Colon (tissue), 2 donors: ENCODE measurements around the gene KRTAP5-1.

Source experiments
- FAIRE-seq: peaks from 2 replicates; lab custom pipeline; 2012; peaks lifted over from hg19 to GRCh38; lab: Jason Lieb, UNC
- donor health status: control.
- donor health status: control.

Gene KRTAP5-1

GRCh38 chr11:1542267-1542666 lies 42.8 kb downstream of the KRTAP5-1 start:
- FAIRE-seq = no peak

DNA sequence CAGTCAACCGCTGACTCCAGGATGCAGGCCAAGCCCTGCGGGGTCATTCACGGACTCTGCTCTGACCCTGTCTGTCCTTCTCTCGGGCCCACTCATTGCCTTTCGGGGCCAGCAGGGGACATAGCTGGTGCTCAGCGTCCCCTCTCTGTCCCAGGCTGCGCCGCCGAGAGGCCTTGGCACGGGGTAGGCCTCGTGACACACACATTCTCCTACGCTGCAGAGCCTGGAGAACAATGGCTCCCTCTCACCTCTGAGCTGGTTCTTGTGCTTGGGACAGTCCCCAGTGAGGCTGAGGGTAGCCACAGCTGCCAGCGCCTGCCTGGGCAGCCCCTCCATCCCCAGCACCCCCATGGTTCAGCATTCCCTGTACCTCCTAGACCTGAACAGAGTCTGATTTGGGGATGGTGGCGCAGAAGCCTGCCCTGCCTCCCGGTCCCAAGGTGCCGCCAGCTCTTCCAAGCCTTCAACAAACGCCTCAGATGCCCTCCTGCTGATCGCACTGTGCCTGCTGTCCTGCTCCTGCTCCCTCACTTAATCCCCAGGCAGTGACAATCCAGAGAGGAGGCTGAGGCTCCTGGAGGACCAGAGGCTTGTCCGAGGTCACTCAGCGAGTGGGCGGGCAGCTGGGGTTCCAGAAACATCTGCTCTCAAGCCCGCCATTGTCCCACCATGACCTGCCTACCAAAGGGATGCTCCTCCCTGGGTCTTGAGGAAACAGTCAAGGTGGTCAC lies 43.4 kb downstream of the KRTAP5-1 start:
- no peak for FAIRE-seq

- no peak for FAIRE-seq
Observed at GRCh38 chr11:1540074-1540473, 45.0 kb downstream of the KRTAP5-1 start.

DNA sequence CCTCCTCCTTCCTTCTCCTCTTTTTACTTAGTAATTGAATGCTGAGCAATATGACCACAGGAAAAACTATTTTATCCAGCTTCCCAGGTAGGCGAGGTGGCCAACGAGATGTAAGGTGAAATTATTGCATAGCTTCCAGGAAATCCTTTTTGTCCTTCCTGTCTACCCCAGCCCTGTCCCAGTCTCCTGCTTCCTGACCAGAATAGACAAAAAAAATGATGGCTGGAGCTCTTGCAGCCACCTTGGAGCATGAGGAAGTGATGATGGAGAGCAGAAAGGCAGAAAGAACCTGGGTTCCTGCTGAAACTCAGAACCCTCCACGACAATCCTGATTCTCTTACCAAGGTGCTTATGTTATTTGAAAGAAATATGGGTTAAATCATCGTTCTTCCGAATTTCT lies 46.9 kb downstream of the KRTAP5-1 start:
- FAIRE-seq = no peak

DNA sequence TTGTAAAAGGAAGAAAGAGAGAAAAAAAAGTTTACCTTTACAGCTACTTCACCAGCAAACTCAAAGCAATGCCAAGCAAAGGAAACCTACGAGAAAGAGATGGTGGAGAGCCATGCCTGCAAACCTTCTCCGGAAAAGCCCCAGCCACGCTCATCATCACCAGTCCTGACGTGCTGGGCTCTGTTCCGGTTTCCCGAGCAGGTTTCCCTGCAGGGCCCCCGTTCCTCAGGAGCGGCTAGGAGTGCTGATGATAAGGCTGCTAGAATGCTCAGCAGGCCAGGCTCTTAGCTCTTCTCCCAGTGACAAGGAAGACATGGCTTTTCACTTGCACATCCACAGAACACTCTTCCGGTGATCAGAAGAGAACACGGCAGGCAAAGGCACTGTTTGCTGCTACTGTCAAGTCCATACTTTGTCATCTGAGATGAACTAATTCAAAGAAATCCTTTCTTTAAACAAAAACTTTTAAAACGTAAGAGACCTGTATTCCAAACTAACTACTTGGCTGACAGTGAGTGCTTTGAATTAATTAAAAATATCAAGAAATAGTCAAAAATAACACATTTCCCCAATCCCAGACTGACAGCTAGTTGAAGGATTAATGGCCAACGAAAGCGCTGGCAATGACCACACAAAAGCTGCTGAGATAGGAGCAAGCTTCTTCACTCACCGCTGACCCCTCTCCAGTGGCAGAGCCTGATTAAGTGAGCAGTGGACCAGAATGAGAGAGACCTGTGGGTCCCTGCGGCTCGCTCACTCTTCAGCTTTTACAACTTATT lies 48.8 kb downstream of the KRTAP5-1 start:
- no peak for FAIRE-seq

GRCh38 chr11:1534682-1535081 lies 50.4 kb downstream of the KRTAP5-1 start:
- no peak for FAIRE-seq
